ENCODE measurements around the gene C16orf89. TPM values are rescaled to one million over a fixed set of nuclear protein-coding genes. Genes with fewer than 3 reads are reported as not detected.
"Not testable (repeated sequence)": the region's sequence is repeated elsewhere in the genome, so short reads cannot be mapped to it uniquely, and the experiment has no call there.

The C16orf89 gene
- polyA plus RNA-seq, 3 donors from 2014 or later = not detected

DNA sequence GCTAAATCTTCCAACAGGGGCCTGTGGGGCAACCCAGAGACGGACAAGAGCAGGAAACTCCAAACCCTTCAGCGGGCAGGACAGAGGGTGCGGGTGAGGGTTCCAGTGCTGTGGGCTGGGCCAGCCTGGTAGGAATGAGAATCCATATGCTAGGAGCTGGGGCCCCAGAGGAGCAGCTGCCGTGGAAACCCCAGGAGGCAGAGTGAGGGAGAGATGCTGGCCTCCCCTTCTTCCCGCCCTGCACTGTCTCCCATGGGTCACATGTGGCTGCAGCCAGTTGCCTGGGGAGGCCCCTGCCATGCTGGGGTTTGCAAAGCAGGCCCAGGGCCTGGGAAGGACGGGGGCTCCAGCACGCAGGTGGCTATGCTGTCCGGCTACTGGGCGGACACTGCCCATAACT, 27.3 kb upstream of the C16orf89 start:
- not testable (repeated sequence) for H3K36me3 Mint-ChIP-seq; H3K27me3 Mint-ChIP-seq (ENCODE audit: low read depth in 3 of 3); DNase-seq; H3K4me3 Mint-ChIP-seq; H3K9me3 Mint-ChIP-seq; H3K27ac Mint-ChIP-seq
- H3K4me1 Mint-ChIP-seq = peaks cover 10 to 17% of the 10 kb centered on the region in 2 donors

DNA sequence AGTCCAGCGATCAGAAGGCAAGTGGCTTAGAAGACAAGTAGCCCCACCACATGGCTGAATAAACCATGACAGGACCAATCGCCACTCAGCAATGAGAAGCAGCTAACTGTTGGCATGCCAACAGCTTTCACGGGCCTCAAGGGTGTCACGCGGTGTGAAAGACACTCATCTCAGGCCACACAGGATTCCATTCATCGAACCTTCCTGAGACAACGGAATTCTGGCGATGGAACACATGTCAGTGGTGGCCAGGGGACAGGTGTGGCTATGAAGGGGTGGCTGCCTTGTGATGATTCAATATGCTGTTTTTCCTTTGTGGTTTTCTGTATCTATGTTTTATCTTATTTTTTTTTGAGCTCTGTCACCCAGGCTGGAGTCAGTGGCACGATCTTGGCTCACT, 24.8 kb upstream of the C16orf89 start:
- not testable (repeated sequence) for DNase-seq; H3K4me1 Mint-ChIP-seq; H3K27ac Mint-ChIP-seq; H3K9me3 Mint-ChIP-seq; H3K27me3 Mint-ChIP-seq (ENCODE audit: low read depth in 3 of 3); H3K4me3 Mint-ChIP-seq
- peaks cover 0 to 12% (median 3%) of the 10 kb centered on the region in 3 donors for H3K36me3 Mint-ChIP-seq

DNA sequence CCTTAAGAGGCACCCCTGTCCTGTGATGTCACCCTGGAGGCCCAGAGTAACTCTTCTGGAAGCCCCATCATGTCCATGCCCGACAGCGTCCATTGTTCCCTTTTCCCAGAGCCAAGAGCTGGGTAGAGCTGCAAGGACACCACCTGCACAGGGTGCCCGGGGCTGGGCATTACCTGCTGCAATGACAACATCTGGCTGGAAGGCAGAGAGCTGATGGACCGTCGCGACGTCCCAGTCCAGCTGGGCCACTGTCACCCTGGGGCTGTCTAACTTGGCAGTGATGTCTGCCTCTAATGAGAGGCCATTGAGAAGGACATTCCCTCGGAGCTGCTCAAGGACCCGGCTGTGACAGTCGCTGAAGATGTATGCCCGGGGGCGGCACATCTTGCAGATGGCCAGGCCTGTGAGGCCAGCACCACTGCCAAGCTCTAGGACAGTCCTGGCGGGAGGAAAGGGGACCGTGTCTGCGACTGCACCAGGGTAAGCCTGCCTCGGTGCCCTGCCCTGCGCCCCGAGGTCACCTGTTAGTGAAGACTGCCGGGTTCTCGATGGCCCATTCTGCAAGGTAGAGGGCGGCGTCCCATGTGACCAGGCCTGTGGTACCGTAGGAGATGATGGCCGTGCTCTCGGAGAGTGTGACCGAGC, 24.3 kb upstream of the C16orf89 start:
- H3K27me3 Mint-ChIP-seq (ENCODE audit: low read depth in 3 of 3); H3K4me1 Mint-ChIP-seq; H3K4me3 Mint-ChIP-seq; H3K27ac Mint-ChIP-seq; DNase-seq; H3K9me3 Mint-ChIP-seq: not testable (repeated sequence)
- H3K36me3 Mint-ChIP-seq = peaks cover 1 to 16% (median 3%) of the 10 kb centered on the region in 3 donors

GRCh38 chr16:5088936-5089335, 23.2 kb upstream of the C16orf89 start:
- H3K4me1 Mint-ChIP-seq; H3K27ac Mint-ChIP-seq; H3K9me3 Mint-ChIP-seq; DNase-seq; H3K4me3 Mint-ChIP-seq; H3K27me3 Mint-ChIP-seq (ENCODE audit: low read depth in 3 of 3): not testable (repeated sequence)
- H3K36me3 Mint-ChIP-seq = peaks cover 3 to 20% (median 6%) of the 10 kb centered on the region in 3 donors

GRCh38 chr16:5088086-5088790, 22.5 kb upstream of the C16orf89 start:
- not testable (repeated sequence) for H3K4me3 Mint-ChIP-seq; H3K9me3 Mint-ChIP-seq; DNase-seq; H3K4me1 Mint-ChIP-seq; H3K27me3 Mint-ChIP-seq (ENCODE audit: low read depth in 3 of 3); H3K27ac Mint-ChIP-seq
- H3K36me3 Mint-ChIP-seq = peaks cover 3 to 20% (median 6%) of the 10 kb centered on the region in 3 donors

DNA sequence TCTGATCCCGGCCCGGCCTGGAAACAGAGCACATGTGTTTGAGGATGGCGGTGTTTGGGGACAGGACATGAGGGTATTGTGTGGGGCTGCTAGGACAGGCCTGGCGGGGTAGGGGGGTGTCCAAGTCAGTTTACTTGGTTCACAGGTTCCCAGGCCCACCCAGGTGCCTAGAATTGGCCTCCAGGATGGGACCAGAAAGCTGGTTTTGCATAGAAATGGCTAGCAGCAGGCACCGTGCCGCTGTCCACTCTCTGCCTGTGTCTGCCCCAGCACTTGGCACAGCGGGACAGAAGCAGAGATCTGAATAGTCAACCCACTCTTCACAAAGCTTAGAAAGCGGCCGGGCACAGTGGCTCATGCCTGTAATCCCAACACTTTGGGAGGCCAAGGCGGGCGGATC, 20.0 kb upstream of the C16orf89 start:
- not testable (repeated sequence) for H3K9me3 Mint-ChIP-seq; H3K27me3 Mint-ChIP-seq (ENCODE audit: low read depth in 3 of 3); DNase-seq; H3K4me1 Mint-ChIP-seq; H3K4me3 Mint-ChIP-seq; H3K27ac Mint-ChIP-seq
- peaks cover 3 to 16% (median 6%) of the 10 kb centered on the region in 3 donors for H3K36me3 Mint-ChIP-seq

- peak in 2 of 3 donors; percentile 31 to 38 for DNase-seq
- H3K9me3 Mint-ChIP-seq; H3K4me1 Mint-ChIP-seq; H3K27me3 Mint-ChIP-seq (ENCODE audit: low read depth in 3 of 3); H3K4me3 Mint-ChIP-seq: not testable (repeated sequence)
- H3K36me3 Mint-ChIP-seq = peaks cover 4 to 16% (median 6%) of the 10 kb centered on the region in 3 donors
- peak overlapping the region in 1 of 6 donors; percentile 7 for H3K27ac Mint-ChIP-seq
These were observed 19.0 kb upstream of the C16orf89 start for GRCh38 chr16:5084802-5085201.

DNA sequence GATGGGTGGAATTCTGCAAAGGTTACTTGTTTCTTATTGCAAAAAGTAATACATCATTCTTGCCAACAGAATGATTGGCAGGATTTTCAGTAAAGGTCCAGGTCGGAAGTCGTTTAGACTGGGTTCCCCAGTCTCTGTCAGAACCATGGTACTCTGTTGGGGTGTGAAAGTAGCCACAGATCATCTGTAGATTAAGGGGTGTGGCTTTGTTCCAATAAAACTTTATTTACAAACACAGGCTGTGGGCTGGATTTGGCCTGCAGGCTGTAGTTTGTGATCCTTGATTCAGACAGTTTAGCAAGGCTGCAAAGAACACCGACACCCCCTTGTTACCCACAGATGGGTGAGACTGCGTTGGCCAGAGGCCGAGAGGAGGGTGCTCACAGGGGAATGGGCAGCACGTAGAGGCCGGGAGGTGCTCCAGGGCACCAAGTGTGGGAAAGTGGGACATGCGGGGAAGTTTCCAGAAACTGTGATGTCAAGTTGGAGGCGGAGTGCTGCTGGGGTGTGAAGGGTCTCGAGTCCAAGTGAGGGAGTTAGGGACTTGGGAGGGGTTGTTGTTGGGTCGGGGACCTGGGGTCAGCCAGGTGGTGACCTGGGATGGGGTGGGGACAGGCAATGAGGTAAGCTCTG, 18.5 kb upstream of the C16orf89 start:
- H3K4me1 Mint-ChIP-seq; H3K27ac Mint-ChIP-seq; H3K27me3 Mint-ChIP-seq (ENCODE audit: low read depth in 3 of 3); H3K9me3 Mint-ChIP-seq; DNase-seq; H3K4me3 Mint-ChIP-seq: not testable (repeated sequence)
- peaks cover 6 to 19% (median 7%) of the 10 kb centered on the region in 3 donors for H3K36me3 Mint-ChIP-seq

- not testable (repeated sequence) for DNase-seq; H3K4me1 Mint-ChIP-seq; H3K27ac Mint-ChIP-seq; H3K9me3 Mint-ChIP-seq; H3K4me3 Mint-ChIP-seq; H3K27me3 Mint-ChIP-seq (ENCODE audit: low read depth in 3 of 3)
- peaks cover 6 to 19% (median 7%) of the 10 kb centered on the region in 3 donors for H3K36me3 Mint-ChIP-seq
These were observed 17.9 kb upstream of the C16orf89 start for GRCh38 chr16:5083646-5084045.

- not testable (repeated sequence) for H3K27ac Mint-ChIP-seq; H3K27me3 Mint-ChIP-seq (ENCODE audit: low read depth in 3 of 3); H3K4me1 Mint-ChIP-seq; H3K9me3 Mint-ChIP-seq; H3K4me3 Mint-ChIP-seq; DNase-seq
- peaks cover 3 to 17% (median 6%) of the 10 kb centered on the region in 3 donors for H3K36me3 Mint-ChIP-seq
These were observed 15.2 kb upstream of the C16orf89 start for GRCh38 chr16:5080996-5081395.

DNA sequence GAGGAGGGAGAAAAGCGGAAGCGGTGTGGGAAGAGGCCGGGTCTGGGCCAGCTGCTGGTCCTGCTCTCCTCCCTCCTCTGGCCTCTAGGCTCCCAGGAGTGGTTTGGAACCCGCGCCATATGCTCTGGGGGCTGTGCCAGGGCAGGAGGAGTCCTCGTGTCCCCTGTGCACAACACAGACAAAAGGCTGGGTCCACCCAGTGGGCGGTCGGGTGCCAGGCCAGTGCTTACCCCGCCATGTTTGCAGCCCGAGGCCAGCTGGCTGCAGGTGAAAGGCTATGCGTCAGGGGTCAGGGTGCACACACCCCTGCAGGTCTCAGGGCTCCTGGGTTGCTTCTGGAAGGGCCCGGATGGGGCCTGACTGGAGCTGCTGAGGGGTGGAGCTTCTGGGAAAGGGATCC, 14.7 kb upstream of the C16orf89 start:
- not testable (repeated sequence) for H3K4me1 Mint-ChIP-seq; H3K4me3 Mint-ChIP-seq; DNase-seq; H3K27ac Mint-ChIP-seq; H3K9me3 Mint-ChIP-seq; H3K27me3 Mint-ChIP-seq (ENCODE audit: low read depth in 3 of 3)
- peaks cover 3 to 19% (median 6%) of the 10 kb centered on the region in 3 donors for H3K36me3 Mint-ChIP-seq

GRCh38 chr16:5078626-5079025, 12.9 kb upstream of the C16orf89 start:
- peaks cover 5 to 15% (median 7%) of the 10 kb centered on the region in 3 donors for H3K36me3 Mint-ChIP-seq
- DNase-seq = no peak
- peaks cover 0 to 2% (median 0%) of the 10 kb centered on the region in 3 donors for H3K27me3 Mint-ChIP-seq (ENCODE audit: low read depth in 3 of 3)
- no peak overlapping the region for H3K4me3 Mint-ChIP-seq
- no peaks in the 10 kb centered on the region for H3K9me3 Mint-ChIP-seq
- no peaks in the 10 kb centered on the region for H3K4me1 Mint-ChIP-seq
- no peak overlapping the region for H3K27ac Mint-ChIP-seq

- DNase-seq = no peak
- no peak overlapping the region for H3K4me3 Mint-ChIP-seq
- H3K9me3 Mint-ChIP-seq = no peaks in the 10 kb centered on the region
- H3K4me1 Mint-ChIP-seq = peaks cover 11 to 12% of the 10 kb centered on the region in 2 donors
- peaks cover 5 to 15% (median 7%) of the 10 kb centered on the region in 3 donors for H3K36me3 Mint-ChIP-seq
- peaks cover 0 to 5% (median 0%) of the 10 kb centered on the region in 3 donors for H3K27me3 Mint-ChIP-seq (ENCODE audit: low read depth in 3 of 3)
- H3K27ac Mint-ChIP-seq = no peak overlapping the region
These were observed 11.5 kb upstream of the C16orf89 start for GRCh38 chr16:5077304-5077703.

DNA sequence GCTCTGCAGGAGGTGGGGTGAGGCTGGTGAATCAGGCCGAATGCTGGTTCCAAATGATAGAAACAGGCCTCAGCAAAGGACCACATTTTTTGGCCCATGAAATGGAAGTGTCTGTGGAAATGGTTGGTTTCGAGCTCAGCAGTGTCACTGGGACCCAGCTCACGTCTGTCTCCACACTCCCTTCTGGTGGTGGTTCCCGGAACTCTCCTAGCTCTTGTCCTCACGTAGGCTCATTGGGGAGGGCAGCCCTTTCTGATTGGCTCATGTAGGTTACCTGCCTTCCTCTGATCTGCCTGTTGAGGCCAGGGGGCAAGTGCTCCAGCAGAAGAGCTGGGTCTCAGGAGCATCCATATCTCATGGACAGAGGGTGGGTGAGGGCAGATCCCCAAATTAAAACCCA, 9.9 kb upstream of the C16orf89 start:
- H3K36me3 Mint-ChIP-seq = peaks cover 5 to 15% (median 7%) of the 10 kb centered on the region in 3 donors
- DNase-seq = no peak
- no peak overlapping the region for H3K27ac Mint-ChIP-seq
- peaks cover 26 to 28% of the 10 kb centered on the region in 2 donors for H3K4me1 Mint-ChIP-seq
- H3K4me3 Mint-ChIP-seq = no peak overlapping the region
- peaks cover 7 to 10% (median 8%) of the 10 kb centered on the region in 3 donors for H3K27me3 Mint-ChIP-seq (ENCODE audit: low read depth in 3 of 3)
- H3K9me3 Mint-ChIP-seq = no peaks in the 10 kb centered on the region
